ENCODE results near the gene CX3CR1. TPM values are rescaled to one million over a fixed set of nuclear protein-coding genes. Genes with fewer than 3 reads are reported as not detected.
"Not testable (repeated sequence)": the region's sequence is repeated elsewhere in the genome, so short reads cannot be mapped to it uniquely, and the experiment has no call there.

The CX3CR1 gene
- total and polyA plus RNA-seq, 7 donors, result 0.03 to 1.9 (median 0.55) TPM

DNA sequence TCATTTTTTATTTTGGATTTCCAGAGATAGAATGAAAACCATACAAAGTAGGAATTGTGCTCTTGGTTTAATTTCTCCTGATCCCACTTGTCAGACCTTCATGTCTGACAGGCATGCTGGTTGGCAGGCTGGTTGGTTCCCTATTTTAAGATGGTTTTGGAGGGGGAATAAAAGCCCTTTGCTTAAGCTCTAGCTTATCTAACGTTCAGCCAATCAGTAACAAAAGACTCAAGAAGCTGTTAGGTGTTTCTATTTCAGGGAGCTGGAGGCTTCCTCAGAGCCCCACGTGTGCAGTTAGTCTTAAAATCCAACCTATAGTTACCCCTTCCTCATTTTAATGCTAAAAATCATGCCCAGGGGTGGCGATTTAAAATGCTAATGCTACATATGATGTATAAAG lies 47.0 kb downstream of the CX3CR1 start:
- Histone ChIP-seq H3K27ac (no peak overlapping the region), H3K4me3 (no peak overlapping the region), H3K36me3 (ENCODE audit: insufficient read depth in 1 of 2, low read depth in 1 of 2) (no peaks in the 10 kb centered on the region), H3K27me3 (ENCODE audit: insufficient read depth in 3 of 3, low read length in 2 of 3) (no peaks in the 10 kb centered on the region), H3K4me1 (no peaks in the 10 kb centered on the region), H3K9me3 (peaks cover 4% of the 10 kb centered on the region)
- 34 to 40% (median 34%) methylated on average over 3 of the region's 3 CpGs for WGBS, 3 donors
- TF ChIP-seq CTCF (IDR thresholded peaks at IDR 0.05), result no peak
- intact Hi-C loops (cut with DNase I), result no loop called here
- no peak for ATAC-seq
- no peak for DNase-seq

- no peak overlapping the region for H3K4me3 ChIP-seq
- WGBS, 3 donors, result 76 to 91% (median 91%) methylated on average over 1 of the region's 1 CpG
- H3K9me3 ChIP-seq, result peaks cover 4% of the 10 kb centered on the region
- H3K27me3 ChIP-seq (ENCODE audit: insufficient read depth in 3 of 3, low read length in 2 of 3), result no peaks in the 10 kb centered on the region
- no peak overlapping the region for H3K27ac ChIP-seq
- intact Hi-C loops (cut with DNase I), result no loop called here
- no peaks in the 10 kb centered on the region for H3K4me1 ChIP-seq
- DNase-seq (no peak), ATAC-seq (no peak)
- no peaks in the 10 kb centered on the region for H3K36me3 ChIP-seq (ENCODE audit: insufficient read depth in 1 of 2, low read depth in 1 of 2)
- no peak for TF ChIP-seq CTCF (IDR thresholded peaks at IDR 0.05)
These were observed 49.4 kb downstream of the CX3CR1 start for GRCh38 chr3:39230453-39230852.

- no peaks in the 10 kb centered on the region for H3K36me3 ChIP-seq (ENCODE audit: insufficient read depth in 1 of 2, low read depth in 1 of 2)
- DNase-seq (no peak), ATAC-seq (no peak)
- H3K4me3 ChIP-seq, result no peak overlapping the region
- no peak for TF ChIP-seq CTCF (IDR thresholded peaks at IDR 0.05)
- WGBS, 3 donors, result 75 to 93% (median 92%) methylated on average over 3 of the region's 4 CpGs
- no peaks in the 10 kb centered on the region for H3K27me3 ChIP-seq (ENCODE audit: insufficient read depth in 3 of 3, low read length in 2 of 3)
- no peaks in the 10 kb centered on the region for H3K4me1 ChIP-seq
- peaks cover 4% of the 10 kb centered on the region for H3K9me3 ChIP-seq
- no peak overlapping the region for H3K27ac ChIP-seq
- intact Hi-C loops (cut with DNase I), result no loop called here
These were observed 51.3 kb downstream of the CX3CR1 start for GRCh38 chr3:39228496-39228895.

GRCh38 chr3:39227596-39227995 lies 52.2 kb downstream of the CX3CR1 start:
- DNase-seq; intact Hi-C loops (cut with DNase I); ATAC-seq; H3K36me3 ChIP-seq (ENCODE audit: insufficient read depth in 1 of 2, low read depth in 1 of 2); H3K4me3 ChIP-seq; H3K9me3 ChIP-seq; H3K27me3 ChIP-seq (ENCODE audit: insufficient read depth in 3 of 3, low read length in 2 of 3); H3K4me1 ChIP-seq; H3K27ac ChIP-seq: not testable (repeated sequence)
- WGBS, 3 donors, result 94 to 99% (median 96%) methylated on average over 12 to 28 of the region's 32 CpGs

GRCh38 chr3:39226106-39226741 lies 53.6 kb downstream of the CX3CR1 start:
- Histone ChIP-seq H3K9me3 (peaks cover 4% of the 10 kb centered on the region), H3K4me3 (no peak overlapping the region), H3K36me3 (ENCODE audit: insufficient read depth in 1 of 2, low read depth in 1 of 2) (no peaks in the 10 kb centered on the region), H3K27me3 (ENCODE audit: insufficient read depth in 3 of 3, low read length in 2 of 3) (no peaks in the 10 kb centered on the region), H3K27ac (no peak overlapping the region), H3K4me1 (no peaks in the 10 kb centered on the region)
- DNase-seq (no peak), ATAC-seq (no peak)
- intact Hi-C loops (cut with DNase I), result no loop called here
- WGBS, 3 donors, result 56 to 64% (median 58%) methylated on average over 3 of the region's 3 CpGs
- no peak for TF ChIP-seq CTCF (IDR thresholded peaks at IDR 0.05)
